HG03060 (cell line): ENCODE measurements around the gene PLPPR3.
"Not testable (repeated sequence)": the region's sequence is repeated elsewhere in the genome, so short reads cannot be mapped to it uniquely, and the experiment has no call there.

Experiments
- ATAC-seq: cut with Tn5 transposase; IDR thresholded peaks from one replicate; pipeline ENCODE4 v1.9.1; 2021; ENCODE audit warnings: low read depth, moderate number of reproducible peaks; ENCODE audit not compliant: unreplicated experiment

Gene PLPPR3

DNA sequence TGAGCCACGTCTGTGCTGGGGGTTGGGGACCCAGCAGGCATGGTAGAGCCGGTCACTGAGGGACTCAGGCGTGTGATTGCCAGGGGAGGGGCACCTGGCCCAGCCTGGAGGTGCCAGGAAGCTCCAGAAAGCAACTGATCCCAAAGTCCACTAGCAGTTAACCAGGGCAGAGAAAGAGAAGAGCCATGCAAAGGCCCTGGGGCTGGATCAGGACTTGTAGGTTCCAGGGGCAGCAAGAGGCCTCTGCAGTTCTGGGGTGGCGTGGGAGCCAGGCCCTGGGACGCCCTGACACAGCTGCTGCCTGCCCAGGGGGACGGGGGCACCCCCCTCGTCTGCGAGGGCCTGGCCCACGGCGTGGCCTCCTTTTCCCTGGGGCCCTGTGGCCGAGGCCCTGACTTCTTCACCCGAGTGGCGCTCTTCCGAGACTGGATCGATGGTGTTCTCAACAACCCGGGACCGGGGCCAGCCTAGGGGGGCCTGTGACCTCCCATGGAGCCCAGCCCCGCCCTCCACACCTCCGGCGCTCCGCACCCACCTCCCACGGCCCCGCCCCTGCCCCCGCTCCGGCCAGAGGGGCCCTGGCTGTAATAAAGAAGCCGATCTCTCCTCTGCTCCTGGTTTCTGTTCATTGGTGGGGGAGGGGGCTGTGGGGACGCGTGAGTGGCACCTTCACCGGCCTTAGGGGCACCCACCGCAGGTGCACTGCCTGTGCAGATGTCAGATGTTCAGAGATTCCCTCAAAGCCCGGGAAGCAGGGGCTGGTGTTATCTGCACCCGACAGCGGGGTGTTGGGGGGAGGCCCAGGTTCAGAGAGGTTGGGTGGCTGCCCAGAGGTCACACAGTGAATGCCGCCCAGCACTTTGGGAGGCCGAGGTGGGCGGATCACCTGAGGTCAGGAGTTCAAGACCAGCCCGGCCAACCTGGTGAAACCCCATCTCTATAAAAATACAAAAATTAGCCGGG lies 9.9 kb upstream of the PLPPR3 start:
- ATAC-seq, result no peak

DNA sequence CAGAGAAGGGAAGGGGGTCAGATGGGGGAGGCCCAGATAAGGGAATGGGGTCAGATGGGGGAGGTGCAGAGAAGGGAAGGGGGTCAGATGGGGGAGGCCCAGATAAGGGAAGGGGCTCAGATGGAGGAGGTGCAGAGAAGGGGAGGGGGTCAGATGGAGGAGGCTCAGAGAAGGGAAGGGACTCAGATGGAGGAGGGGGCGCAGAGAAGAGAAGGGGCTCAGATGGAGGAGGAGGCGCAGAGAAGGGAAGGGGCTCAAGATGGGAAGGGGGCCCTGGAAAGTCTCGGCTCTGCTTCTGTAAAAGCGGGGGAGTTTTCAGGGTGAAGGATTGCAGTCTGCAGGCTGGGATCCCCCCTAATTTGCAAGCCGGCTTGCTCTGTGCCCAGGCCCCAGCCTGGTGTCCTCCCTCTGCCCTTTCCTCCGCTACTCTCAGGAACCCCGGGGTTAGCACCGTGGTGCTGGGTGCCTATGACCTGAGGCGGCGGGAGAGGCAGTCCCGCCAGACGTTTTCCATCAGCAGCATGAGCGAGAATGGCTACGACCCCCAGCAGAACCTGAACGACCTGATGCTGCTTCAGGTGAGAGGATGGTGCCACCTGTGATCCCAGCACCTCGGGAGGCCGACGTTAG lies 7.5 kb upstream of the PLPPR3 start:
- no peak for ATAC-seq

DNA sequence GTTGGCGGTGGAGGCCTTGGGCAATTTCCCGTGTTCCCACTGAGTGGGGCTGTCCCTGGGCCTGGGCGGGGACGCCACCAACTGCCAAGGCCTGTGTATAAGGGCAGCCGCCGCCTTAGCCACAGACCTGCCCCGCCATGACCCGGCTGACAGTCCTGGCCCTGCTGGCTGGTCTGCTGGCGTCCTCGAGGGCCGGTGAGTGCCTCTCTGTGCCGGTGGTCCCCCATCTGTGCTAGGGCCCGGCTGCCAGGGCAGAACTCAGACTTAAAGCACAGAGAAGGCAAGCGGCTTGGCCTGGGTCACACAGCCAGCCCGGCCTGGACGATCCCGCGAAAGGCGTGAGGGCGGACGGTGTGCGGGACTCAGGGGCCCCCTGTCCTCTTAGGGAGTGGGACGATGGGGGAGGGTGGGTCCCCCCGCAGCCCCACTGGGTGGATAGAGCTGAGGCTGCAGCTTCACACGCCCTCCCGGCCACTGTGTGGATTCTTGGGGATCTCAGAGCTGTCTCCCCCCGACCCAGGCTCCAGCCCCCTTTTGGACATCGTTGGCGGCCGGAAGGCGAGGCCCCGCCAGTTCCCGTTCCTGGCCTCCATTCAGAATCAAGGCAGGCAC lies 6.1 kb upstream of the PLPPR3 start, which contains the start of gene AZU1:
TSS of gene AZU1 (plus strand) at position 128 of the 612 bp plus-strand sequence. CDS start at position 138, 10 bp downstream.
- no peak for ATAC-seq

DNA sequence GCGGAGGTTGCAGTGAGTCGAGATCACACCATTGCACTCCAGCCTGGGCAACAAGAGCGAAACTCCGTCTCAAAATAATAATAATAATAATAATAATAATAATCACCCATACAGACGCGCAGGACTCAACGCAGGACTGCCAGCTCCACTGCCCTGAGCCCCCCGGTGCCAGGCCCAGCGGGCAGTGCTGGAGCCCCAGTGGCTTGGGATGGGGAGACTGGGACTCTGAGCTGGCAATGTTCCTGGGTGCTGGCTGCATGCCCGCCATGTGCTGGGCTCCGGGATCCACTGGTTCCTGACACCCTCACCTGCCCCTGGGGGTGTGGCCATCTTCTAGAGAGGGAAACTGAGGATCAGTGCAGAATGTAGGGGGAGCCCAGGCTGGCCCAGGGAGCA lies 5.6 kb upstream of the PLPPR3 start:
- ATAC-seq, result no peak

DNA sequence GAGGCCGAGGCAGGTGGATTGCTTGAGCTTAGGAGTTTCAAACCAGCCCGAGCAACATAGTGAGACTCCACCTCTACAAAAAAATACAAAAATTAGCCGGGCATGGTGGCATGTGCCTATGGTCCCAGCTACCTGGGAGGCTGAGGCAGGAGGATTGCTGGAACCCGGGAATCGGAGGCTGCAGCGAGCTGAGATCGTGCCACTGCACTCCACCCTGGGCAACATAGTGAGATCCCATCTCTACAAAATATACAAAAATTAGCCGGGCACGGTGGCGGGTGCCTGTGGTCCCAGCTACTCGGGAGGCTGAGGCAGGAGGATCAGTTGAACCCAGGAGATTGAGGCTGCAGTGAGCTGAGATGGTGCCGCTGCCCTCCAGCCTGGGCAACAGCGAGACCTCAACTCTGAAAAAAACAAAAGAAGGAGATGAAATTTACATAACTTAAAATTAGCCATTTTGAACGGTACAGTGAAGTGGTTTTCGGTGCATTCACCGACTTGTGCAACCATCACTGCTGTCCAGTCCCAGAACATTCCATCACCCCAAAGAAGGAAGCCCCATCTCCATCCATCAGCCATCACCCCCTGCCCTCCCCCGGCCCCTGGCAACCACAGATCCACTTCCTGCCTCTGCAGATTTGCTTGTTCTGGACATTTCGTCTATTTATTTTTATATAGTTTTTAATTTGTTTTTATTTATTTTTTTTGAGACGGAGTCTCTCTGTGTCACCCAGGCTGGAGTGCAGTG lies 4.3 kb upstream of the PLPPR3 start:
- ATAC-seq, result no peak

DNA sequence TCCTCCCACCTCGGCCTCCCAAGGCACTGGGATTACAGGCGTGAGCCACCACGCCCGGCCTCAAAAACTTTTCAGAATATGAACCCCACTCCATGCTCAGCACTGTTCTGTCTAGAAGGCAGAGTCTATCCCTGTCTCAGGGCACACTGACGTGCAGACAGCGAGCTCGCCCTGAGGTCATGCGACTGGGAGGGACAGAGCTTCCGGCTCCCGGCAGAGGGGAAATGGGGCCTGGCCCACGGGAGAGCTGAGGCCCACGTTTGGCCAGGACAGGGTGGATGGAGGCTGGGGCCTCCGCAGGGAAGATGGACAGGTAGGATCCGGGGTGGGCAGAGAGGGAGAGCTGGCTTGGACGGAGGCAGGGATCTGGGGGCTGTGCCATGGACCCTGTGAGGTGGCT lies 3.1 kb upstream of the PLPPR3 start:
- no peak for ATAC-seq

DNA sequence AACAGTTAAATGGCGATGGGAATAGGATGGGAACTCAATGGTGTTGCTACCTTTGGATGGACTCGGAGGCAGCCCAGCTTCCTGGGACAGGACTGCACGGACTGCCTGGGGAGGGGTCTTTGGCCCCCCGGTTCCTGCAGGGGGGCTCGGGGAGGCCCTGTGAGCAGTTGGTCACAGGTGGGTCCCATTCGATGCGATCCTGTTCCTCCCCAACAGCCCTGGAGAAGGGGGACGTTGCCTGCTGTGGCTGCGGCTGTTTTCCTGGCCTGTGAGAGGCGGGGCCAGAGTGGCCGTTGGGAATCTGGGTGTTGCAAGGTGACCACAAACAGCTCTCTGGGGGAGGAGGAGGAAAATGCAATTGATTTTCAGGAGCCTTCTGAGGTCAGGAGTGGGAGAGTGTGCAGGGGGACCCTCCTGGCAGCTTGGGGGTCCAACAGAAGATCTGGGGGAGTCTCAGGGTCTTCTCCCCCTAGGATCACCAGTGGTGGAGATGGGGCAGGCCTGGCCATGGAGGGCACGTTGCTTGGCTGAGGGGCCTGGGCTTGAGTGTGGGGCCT lies 1.9 kb upstream of the PLPPR3 start:
- no peak for ATAC-seq

DNA sequence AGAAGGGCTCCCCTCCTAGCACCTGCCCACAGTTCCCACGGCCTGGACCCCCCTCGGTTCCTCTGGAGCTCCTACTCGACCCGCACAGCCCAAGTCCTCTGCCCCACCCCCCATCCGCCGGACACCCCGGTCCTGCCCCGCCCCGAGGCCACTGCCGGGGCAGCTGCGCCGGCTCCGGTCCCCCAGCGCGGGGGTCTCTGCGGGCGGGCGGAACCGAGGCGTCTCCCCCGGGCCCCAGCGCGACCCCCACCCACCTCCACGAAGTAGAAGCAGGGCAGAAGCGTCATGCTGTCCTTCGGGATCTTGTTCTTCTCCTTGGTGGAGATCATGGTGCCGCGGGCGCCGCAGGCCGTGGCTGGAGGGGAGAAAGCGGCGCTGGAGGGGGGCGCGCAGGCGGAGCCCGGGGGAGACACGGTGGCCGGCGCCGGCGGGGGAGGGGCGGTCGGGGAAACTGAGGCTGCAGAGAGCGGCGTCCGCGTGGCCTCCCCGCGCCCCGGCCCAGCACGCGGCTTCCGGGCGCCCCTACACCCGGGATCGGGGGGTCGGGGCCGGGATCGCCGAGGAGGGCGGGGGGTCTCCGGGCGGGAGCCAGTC lies 427 bp downstream of the PLPPR3 start:
- ATAC-seq, result no peak

DNA sequence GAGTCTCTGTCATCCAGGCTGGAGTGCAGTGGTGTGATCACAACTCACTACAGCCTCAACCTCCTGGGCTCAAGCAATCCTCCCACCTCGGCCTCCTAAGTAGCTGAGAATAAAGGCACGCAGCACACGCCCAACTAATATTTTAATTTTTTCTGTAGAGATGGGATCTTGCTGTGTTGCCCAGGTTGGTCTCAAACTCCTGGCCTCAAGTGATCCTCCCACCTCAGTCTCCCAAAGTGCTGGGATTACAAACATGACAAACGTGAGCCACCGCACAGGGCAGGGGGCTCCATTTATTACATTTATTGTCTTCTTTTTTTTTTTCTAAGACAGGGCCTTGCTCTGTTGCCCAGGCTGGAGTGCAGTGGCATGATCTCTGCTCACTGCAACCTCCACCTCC lies 1.5 kb downstream of the PLPPR3 start:
- not testable (repeated sequence) for ATAC-seq

DNA sequence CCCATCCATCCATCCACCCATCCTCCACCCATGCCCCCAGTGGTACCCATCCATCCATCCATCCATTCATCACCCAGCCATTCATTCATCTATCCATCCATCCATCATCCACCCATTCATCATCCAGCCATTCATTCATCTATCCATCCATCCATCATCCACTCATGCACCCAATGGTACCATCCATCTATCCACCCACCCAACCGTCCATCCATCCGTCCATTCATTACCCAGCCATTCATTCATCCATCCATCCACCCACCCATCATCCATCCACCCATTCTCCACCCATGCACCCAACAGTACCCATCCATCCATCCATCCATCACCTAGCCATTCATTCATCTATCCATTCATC lies 5.3 kb downstream of the PLPPR3 start:
- no peak for ATAC-seq

DNA sequence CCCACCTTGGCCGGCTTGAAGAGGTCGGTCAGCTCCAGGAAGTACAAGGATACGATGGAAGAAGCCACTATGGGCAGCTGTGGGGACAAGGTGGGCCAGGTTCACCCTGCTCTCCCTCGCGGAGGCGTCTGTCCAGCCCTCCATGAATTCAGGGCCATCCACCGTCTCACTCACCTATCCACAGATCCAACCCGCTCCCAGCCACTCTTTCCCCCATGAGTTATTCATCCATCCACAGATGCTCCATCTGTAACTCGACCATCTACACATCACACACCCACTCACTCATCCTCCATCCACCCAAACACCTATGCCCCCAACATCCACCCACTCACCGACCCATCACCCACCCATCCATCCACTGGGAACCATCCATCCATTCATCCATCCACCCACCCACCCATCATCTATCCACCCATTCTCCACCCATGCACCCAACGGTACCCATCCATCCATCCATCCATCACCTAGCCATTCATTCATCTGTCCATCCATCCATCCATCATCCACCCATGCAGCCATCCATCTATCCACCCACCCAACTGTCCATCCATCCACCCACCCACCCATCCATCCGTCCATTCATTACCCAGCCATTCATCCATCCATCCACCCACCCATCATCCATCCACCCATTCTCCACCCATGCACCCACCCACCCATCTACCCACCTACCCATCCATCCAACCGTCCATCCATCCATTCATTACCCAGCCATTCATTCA lies 5.8 kb downstream of the PLPPR3 start:
- ATAC-seq, result no peak

DNA sequence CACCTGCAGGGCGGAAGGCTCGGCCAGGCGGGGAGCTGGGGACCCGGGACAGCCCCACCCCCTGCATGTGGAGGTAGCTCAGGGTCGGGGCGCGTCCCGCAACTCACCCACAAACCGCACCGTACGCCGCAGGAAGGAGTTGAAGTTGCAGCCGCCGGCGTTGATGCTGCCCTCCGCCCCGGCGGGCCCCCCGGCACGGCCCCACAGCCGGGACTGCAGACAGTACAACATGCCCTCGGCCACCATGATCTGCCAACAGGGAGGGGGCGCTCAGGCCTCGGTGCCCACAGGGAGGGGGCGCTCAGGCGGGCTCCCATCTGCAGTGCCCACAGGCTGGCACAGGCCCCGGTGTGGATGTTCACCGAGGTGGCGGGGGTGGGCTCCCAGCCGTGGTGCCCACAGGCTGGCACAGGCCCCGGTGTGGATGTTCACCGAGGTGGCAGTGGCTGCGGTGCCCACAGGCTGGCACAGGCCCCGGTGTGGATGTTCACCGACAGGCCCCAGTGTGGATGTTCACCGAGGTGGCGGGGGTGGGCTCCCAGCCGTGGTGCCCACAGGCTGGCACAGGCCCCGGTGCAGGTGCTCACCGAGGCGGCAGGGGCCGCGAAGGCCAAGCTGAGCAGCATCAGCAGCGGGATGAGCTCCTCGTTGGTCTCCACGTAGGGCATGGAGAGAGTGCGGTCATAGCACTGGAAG lies 6.5 kb downstream of the PLPPR3 start:
- no peak for ATAC-seq

DNA sequence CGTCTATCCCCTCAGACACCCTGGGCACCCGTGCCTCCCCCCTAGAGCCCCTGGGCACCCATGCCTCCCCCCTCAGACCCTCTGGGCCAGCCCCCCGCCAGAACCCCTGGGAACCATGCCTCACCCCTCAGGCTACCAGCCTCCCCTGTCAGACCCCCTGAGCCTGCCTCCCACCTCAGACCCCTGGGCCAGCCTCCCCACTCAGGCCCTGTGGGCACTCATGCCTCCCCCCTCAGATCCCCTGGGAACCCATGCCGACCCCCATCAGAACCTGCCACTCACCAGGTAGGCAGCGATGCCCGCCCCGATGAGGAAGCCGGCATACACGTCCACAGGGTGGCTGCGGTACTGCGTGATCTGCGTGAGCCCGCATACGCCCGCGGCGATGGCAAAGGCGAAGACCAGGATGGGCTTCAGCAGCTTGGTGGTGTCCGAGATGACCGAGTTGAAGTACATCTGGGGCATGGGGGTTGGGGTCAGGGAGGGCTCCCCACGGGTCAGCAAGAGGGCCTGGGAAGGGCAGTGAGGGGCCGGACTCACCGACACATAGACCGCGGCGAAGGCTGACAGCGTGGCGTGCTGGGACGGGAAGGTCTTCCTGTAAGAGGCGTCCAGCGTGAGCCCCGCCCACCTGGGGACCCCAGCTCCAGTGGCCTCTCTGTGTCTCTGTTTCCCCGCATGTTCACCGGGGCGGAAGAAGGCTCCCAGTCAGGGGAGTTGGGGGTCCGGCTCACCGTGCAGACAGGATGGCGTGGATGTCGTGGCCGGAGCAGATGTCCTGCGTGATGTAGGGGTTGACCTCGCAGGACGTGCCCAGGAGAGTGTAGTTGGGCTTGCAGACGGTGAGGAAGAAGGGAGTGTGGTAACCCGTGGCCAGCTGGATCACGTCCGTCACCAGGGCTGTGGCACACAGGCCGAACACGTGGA lies 7.3 kb downstream of the PLPPR3 start:
- no peak for ATAC-seq

DNA sequence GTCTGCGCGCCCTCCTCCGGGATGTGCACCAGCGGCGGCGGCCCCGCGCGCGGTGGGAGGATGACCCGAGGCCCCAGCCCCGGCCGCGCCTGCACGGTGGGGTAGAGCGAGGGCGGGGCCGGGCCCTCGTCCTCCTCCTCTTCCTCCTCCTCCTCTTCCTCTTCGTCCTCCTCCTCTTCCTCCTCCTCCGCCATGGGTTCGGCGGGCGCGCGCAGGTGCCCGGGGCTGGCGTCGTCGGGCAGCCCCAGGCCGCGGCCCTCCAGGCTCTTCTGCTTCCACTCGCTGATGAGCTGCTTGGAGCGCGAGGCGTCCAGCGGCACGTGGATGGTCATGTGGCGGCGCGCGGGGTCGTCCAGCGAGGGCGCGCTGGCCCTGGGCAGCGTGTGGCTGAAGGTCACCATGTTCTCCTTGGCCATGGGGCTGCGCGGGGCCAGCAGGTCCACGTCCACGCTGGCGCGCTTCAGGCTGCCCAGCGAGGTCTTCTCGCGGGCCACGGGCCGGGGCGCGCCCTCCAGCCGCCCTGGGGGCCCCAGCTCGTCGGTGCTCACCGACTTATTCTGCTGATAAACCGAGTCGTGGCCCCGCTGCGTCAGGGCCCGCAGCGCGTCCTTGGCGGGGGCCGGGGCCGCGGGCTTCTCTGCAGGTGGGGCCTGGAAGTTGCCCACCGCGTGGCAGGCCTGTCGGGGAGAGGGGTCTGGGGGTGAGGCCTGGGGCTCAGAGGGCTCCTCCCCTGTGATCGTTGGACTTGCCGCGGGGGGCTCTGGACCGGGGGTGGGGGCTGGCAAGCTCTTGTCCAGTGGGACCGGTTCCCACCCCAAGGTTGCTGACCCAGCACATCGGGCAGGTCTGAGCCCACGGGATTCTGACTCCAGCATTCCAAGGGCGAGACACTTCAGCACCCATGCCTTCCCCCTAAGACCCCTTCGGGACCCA lies 8.3 kb downstream of the PLPPR3 start:
- no peak for ATAC-seq

DNA sequence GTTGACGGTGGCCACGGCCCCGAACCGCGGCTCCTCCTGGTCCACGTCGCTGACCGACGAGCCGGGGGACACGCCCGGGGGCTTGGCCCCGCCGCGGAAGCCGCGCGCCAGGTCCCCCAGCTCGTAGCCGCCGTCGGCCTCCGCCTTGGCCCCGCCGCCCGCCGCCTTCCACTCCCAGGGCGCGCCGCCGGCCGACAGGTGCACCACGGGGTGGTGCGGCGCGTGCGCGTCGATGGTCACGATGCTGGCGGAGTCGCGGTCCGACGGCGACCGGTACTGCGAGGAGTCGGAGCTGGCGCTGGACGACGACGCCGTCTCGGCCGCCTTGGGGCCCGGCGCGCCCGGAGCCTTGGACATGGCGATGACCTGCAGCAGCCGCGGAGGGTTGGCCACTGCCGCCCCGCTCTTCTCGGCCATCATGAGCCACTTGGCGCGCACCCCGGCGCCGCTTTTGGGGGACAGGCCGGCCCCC lies 9.0 kb downstream of the PLPPR3 start:
- no peak for ATAC-seq

DNA sequence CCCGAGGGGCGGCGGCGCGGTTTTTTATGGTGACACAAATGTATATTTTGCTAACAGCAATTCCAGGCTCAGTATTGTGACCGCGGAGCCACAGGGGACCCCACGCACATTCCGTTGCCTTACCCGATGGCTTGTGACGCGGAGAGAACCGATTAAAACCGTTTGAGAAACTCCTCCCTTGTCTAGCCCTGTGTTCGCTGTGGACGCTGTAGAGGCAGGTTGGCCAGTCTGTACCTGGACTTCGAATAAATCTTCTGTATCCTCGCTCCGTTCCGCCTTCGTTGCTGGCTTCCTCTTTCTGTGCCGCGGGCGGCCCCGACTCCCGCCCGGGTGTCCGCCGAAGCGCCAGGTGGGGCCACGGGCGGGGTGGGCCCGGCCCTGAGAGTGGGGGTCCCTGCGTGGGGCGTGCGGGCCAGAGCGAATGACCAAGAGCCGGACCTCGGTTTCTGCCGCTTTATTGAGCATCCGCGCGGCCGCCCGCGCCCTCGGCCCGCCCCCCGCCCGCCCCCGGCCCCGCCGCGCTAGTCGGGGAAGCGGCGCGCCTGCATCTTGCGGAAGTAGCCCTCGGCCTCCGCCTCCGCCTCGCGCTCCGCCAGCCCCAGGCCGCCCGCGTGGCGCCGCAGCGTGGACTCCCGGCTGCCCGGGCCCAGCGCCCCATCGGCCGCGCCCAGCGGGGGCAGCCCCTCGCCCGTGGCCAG lies 9.6 kb downstream of the PLPPR3 start:
- ATAC-seq, result no peak
